H1 (cell line): ENCODE results near the gene SLC2A5.

ENCODE experiments used
- EZH2 ChIP-seq: fragments of 200-600 bp; sonication (generic); IDR thresholded peaks from 2 replicates; pipeline ENCODE4 v1.7.1; 2012; ENCODE audit warnings: low read depth, mild to moderate bottlenecking, moderate library complexity, low read length, inconsistent platforms; ENCODE audit not compliant: severe bottlenecking
- GABPA ChIP-seq: IDR thresholded peaks from 2 replicates; pipeline ENCODE4 v1.6.1; 2011; ENCODE audit warnings: mild to moderate bottlenecking, low read length, moderate library complexity, borderline replicate concordance; ENCODE audit not compliant: insufficient read depth
- POLR2A ChIP-seq, 2 experiments: IDR thresholded peaks; 1 replicate in 1 of 2; 2 replicates in 1 of 2; pipeline ENCODE4 v1.6.1; 2011; ENCODE audit warnings: low read depth in 2 of 2, low read length in 2 of 2, mild to moderate bottlenecking in 2 of 2; ENCODE audit errors: control extremely low read depth in 1 of 2
- SIX5 ChIP-seq: IDR thresholded peaks from 2 replicates; pipeline ENCODE4 v1.6.1; 2011; ENCODE audit warnings: mild to moderate bottlenecking, low read depth, low read length
- TEAD4 ChIP-seq: IDR thresholded peaks from 2 replicates; pipeline ENCODE4 v1.6.1; 2012; ENCODE audit warnings: low read depth, low read length, inconsistent platforms, mixed read lengths
- YY1 ChIP-seq: IDR thresholded peaks from 2 replicates; pipeline ENCODE4 v1.6.1; 2011; ENCODE audit warnings: low read depth, mild to moderate bottlenecking, low read length
- TF ChIP-seq, protein P1 (sequence below): IDR thresholded peaks from 2 replicates; pipeline ENCODE4 v1.6.1; 2012; ENCODE audit warnings: inconsistent platforms

DNA sequence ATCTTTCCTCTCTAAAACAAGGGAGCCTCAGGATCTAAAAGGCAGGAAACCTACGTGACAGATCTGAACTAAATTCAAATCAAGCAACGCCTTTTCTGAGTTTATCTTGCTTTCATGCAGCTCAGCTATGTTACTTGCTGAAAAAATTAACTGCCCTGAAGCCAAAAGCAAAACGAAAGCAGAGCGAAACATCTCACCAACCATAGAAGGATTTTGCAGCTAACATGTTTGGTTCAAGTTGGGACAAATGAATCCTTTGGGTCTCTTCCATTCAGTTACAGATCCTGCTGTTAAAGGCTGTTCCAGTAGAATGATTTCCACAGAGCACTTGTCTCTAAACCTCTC, 482 bp downstream of the SLC2A5 start:
- TF ChIP-seq YY1 (no peak), POLR2A (IDR thresholded peaks at IDR 0.05; ENCODE audit: control extremely low read depth in 1 of 2, low read depth in 2 of 2, low read length in 2 of 2) (no peak), TEAD4 (no peak), SIX5 (no peak), EZH2 (no peak), GABPA (no peak)
- TF ChIP-seq, protein P1, sequence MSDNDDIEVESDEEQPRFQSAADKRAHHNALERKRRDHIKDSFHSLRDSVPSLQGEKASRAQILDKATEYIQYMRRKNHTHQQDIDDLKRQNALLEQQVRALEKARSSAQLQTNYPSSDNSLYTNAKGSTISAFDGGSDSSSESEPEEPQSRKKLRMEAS = no peak
